HG03558 (cell line): Measurements from ENCODE around the gene PREB.

Experiments used
- ATAC-seq: cut with Tn5 transposase; IDR thresholded peaks from one replicate; pipeline ENCODE4 v1.9.1; 2021; ENCODE audit warnings: moderate number of reproducible peaks; ENCODE audit not compliant: unreplicated experiment; ENCODE audit errors: extremely low read depth

PREB gene

GRCh38 chr2:27152796-27153464 is 18.5 kb upstream of the PREB start:
- no peak for ATAC-seq

GRCh38 chr2:27152102-27152795 is 17.8 kb upstream of the PREB start:
- ATAC-seq, result no peak

GRCh38 chr2:27150639-27151230 is 16.3 kb upstream of the PREB start:
- no peak for ATAC-seq

- no peak for ATAC-seq
Observed at GRCh38 chr2:27149570-27150405, 15.4 kb upstream of the PREB start.

GRCh38 chr2:27148801-27149439 is 14.5 kb upstream of the PREB start, which contains the start of gene TCF23:
TSS of gene TCF23 (plus strand) at chr2:27149004. CDS start at chr2:27149134, 130 bp downstream.
- no peak for ATAC-seq

- ATAC-seq, result no peak
Observed at GRCh38 chr2:27147935-27148334, 13.5 kb upstream of the PREB start.

- ATAC-seq, result no peak
Observed at GRCh38 chr2:27145682-27146081, 11.2 kb upstream of the PREB start.

- no peak for ATAC-seq
Observed at GRCh38 chr2:27143285-27143684, 8.8 kb upstream of the PREB start.

GRCh38 chr2:27139310-27139709 is 4.9 kb upstream of the PREB start, which contains the start of gene PRR30:
TSS of gene PRR30 (minus strand) at chr2:27139410. CDS start at chr2:27138329, 1,081 bp downstream.
- ATAC-seq, result no peak

- ATAC-seq, result no peak
Observed at GRCh38 chr2:27138111-27138510, 3.7 kb upstream of the PREB start.

GRCh38 chr2:27137322-27137935 is 3.0 kb upstream of the PREB start:
- ATAC-seq, result no peak

- no peak for ATAC-seq
Observed at GRCh38 chr2:27136751-27137150, 2.3 kb upstream of the PREB start.

GRCh38 chr2:27135478-27135955 is 1.1 kb upstream of the PREB start:
- ATAC-seq, result no peak

GRCh38 chr2:27134781-27135477 is 493 bp upstream of the PREB start:
- no peak for ATAC-seq

- no peak for ATAC-seq
Observed at GRCh38 chr2:27133195-27133875, 1.1 kb downstream of the PREB start.

- no peak for ATAC-seq
Observed at GRCh38 chr2:27131429-27131828, 3.0 kb downstream of the PREB start.

- no peak for ATAC-seq
Observed at GRCh38 chr2:27130396-27130795, 4.0 kb downstream of the PREB start.
